ENCODE data around the gene ATP6V0A1. TPM values are rescaled to one million over a fixed set of nuclear protein-coding genes. Genes with fewer than 3 reads are reported as not detected.
A peak's percentile ranks its signal among the peaks of the same experiment; 100 is the strongest.
"Not testable (repeated sequence)": the region's sequence is repeated elsewhere in the genome, so short reads cannot be mapped to it uniquely, and the experiment has no call there.

ATP6V0A1 gene
- total RNA-seq, 1 donor from 2014 or later: 20.0 TPM

DNA sequence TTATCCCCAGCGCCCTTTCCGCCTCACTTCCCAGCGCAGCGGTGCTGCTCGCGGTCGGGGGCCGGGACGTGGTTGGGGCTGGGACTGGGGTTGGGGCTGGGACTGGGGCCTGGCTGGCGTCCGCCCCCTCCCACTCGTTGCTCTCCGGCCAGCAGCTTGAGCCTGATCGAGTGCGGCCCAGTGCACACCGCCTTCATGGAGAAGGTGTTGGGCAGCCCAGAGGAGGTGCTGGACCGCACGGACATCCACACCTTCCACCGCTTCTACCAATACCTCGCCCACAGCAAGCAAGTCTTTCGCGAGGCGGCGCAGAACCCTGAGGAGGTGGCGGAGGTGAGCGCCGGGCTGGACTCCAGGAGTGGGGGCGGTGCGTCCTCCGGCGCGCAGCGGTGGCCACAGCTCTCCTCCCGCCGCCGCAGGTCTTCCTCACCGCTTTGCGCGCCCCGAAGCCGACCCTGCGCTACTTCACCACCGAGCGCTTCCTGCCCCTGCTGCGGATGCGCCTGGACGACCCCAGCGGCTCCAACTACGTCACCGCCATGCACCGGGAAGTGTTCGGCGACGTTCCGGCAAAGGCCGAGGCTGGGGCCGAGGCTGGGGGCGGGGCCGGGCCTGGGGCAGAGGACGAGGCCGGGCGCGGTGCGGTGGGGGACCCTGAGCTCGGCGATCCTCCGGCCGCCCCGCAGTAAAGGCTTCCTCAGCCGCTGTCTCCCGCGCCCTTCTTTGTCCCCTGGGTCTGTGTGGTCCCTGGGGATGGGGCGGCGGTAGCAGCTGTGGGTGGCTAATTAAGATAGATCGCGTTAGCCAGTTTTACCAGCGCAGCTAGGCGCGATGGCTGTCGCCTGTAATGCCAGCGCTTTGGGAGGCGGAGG lies 95.8 kb downstream of the ATP6V0A1 start:
- no peaks in the 10 kb centered on the region for H3K36me3 ChIP-seq (ENCODE audit: control insufficient read depth, insufficient read depth, low read length)
- DNase-seq (ENCODE audit: low read depth) (peak; percentile 40), FAIRE-seq (no peak)
- no peaks in the 10 kb centered on the region for H3K27me3 ChIP-seq (ENCODE audit: control insufficient read depth, insufficient read depth, low read length)
- H3K4me3 ChIP-seq (ENCODE audit: low read depth, low read length): peak overlapping the region; percentile 78
- TF ChIP-seq, protein P1, sequence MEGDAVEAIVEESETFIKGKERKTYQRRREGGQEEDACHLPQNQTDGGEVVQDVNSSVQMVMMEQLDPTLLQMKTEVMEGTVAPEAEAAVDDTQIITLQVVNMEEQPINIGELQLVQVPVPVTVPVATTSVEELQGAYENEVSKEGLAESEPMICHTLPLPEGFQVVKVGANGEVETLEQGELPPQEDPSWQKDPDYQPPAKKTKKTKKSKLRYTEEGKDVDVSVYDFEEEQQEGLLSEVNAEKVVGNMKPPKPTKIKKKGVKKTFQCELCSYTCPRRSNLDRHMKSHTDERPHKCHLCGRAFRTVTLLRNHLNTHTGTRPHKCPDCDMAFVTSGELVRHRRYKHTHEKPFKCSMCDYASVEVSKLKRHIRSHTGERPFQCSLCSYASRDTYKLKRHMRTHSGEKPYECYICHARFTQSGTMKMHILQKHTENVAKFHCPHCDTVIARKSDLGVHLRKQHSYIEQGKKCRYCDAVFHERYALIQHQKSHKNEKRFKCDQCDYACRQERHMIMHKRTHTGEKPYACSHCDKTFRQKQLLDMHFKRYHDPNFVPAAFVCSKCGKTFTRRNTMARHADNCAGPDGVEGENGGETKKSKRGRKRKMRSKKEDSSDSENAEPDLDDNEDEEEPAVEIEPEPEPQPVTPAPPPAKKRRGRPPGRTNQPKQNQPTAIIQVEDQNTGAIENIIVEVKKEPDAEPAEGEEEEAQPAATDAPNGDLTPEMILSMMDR (IDR thresholded peaks at IDR 0.05; ENCODE audit: insufficient read depth, low read length, severe bottlenecking): no peak

GRCh38 chr17:42555122-42555622 lies 96.5 kb downstream of the ATP6V0A1 start:
- FAIRE-seq: no peak
- Histone ChIP-seq H3K27me3 (ENCODE audit: control insufficient read depth, insufficient read depth, low read length) (no peaks in the 10 kb centered on the region), H3K36me3 (ENCODE audit: control insufficient read depth, insufficient read depth, low read length) (no peaks in the 10 kb centered on the region), H3K4me3 (ENCODE audit: low read depth, low read length) (peak overlapping the region; percentile 78)
- DNase-seq (ENCODE audit: low read depth): no peak
- TF ChIP-seq, protein P1 (IDR thresholded peaks at IDR 0.05; ENCODE audit: insufficient read depth, low read length, severe bottlenecking): no peak

DNA sequence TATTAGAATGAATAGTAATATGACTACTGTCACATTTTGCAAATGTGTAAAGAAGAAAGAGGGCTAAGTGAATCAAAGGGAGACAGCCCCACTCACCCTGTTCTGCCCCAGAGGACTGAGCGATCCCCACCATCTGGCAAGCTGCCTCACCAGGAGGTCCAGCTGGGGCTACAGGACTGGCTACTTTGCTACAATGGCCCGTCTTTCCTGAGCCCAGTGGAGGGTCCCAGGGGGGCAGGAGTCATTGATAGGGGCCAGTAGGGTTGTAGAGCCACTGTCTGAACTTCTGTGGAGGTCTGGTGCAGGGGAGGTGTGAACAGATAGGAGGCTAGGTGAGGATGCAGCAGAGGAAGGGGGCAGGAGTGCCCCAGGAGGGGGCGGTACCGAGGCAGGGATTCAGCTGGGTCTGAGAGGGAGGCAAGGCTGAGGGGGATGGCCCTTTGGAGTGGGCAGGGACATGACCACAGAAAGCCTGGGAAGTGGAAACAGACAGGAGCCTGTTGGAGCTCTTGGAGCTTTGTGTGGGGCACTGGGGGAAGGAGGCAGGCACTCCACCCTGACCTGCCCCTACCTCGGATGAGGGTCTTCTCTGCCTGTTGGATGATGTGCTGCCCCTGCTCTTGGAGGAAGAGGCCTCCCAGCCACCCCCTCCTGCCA lies 97.4 kb downstream of the ATP6V0A1 start:
- H3K36me3 ChIP-seq (ENCODE audit: control insufficient read depth, insufficient read depth, low read length); DNase-seq (ENCODE audit: low read depth); H3K4me3 ChIP-seq (ENCODE audit: low read depth, low read length); H3K27me3 ChIP-seq (ENCODE audit: control insufficient read depth, insufficient read depth, low read length): not testable (repeated sequence)
- peak; percentile 23 for FAIRE-seq

DNA sequence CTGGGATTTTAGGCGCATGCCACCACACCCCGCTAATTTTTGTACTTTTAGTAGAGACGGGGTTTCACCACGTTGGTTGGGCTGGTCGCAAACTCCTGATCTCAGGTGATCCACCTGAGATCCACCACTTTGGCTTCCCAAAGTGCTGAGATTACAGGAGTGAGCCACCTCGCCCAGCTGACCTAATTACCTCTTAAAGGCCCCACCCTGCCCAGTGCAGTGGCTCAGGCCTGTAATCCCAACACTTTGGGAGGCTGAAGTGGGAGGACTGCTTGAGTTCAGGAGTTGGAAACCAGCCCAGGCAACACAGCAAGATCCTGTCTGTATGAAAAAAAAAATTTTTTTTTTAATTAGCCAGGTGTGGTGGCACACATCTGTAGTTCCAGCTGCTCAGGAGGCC lies 100.4 kb downstream of the ATP6V0A1 start:
- H3K4me3 ChIP-seq (ENCODE audit: low read depth, low read length): no peak overlapping the region
- TF ChIP-seq, protein P1 (IDR thresholded peaks at IDR 0.05; ENCODE audit: insufficient read depth, low read length, severe bottlenecking): no peak
- no peaks in the 10 kb centered on the region for H3K27me3 ChIP-seq (ENCODE audit: control insufficient read depth, insufficient read depth, low read length)
- DNase-seq (ENCODE audit: low read depth) (peak; percentile 20), FAIRE-seq (no peak)
- peaks cover 9% of the 10 kb centered on the region for H3K36me3 ChIP-seq (ENCODE audit: control insufficient read depth, insufficient read depth, low read length)

GRCh38 chr17:42560246-42560645 lies 101.6 kb downstream of the ATP6V0A1 start:
- TF ChIP-seq, protein P1 (IDR thresholded peaks at IDR 0.05; ENCODE audit: insufficient read depth, low read length, severe bottlenecking): no peak
- FAIRE-seq (no peak), DNase-seq (ENCODE audit: low read depth) (no peak)
- Histone ChIP-seq H3K27me3 (ENCODE audit: control insufficient read depth, insufficient read depth, low read length) (no peaks in the 10 kb centered on the region), H3K36me3 (ENCODE audit: control insufficient read depth, insufficient read depth, low read length) (peaks cover 20% of the 10 kb centered on the region), H3K4me3 (ENCODE audit: low read depth, low read length) (no peak overlapping the region)

GRCh38 chr17:42561897-42562387 lies 103.3 kb downstream of the ATP6V0A1 start, which contains the start of gene COASY:
Gene COASY (plus strand): TSS chr17:42562148. CDS start chr17:42562623, 475 bp downstream.
- Histone ChIP-seq H3K36me3 (ENCODE audit: control insufficient read depth, insufficient read depth, low read length) (peaks cover 26% of the 10 kb centered on the region), H3K4me3 (ENCODE audit: low read depth, low read length) (peak within 1 kb of the TSS; percentile 95), H3K27me3 (ENCODE audit: control insufficient read depth, insufficient read depth, low read length) (no peaks in the 10 kb centered on the region)
- FAIRE-seq: peak; percentile 40
- peak; percentile 91 for DNase-seq (ENCODE audit: low read depth)
- TF ChIP-seq, protein P1 (IDR thresholded peaks at IDR 0.05; ENCODE audit: insufficient read depth, low read length, severe bottlenecking): no peak
